CD4-positive, alpha-beta T cell (primary cell): Measurements from ENCODE around the gene GPS1. TPM values are rescaled to one million over a fixed set of nuclear protein-coding genes. Genes with fewer than 3 reads are reported as not detected.
A peak's percentile ranks its signal among the peaks of the same experiment; 100 is the strongest.

Experiments
- ATAC-seq: fragments of 200-7000 bp; cut with Tn5 transposase; one replicate; pipeline ENCODE4 v1.10.0; 2022; ENCODE audit warnings: mild to moderate bottlenecking; ENCODE audit not compliant: poor library complexity
- CTCF ChIA-PET: fragments of 350-600 bp; sonication (Branson Sonifier 250); formaldehyde crosslinking; loops from one replicate; lab custom pipeline; 2021; ENCODE audit warnings: antibody characterized with exemption, inconsistent platforms; lab: Charles Lee
- POLR2A ChIA-PET: fragments of 350-600 bp; sonication (Branson Sonifier 250); formaldehyde crosslinking; loops from one replicate; lab custom pipeline; 2021; ENCODE audit warnings: antibody characterized with exemption, inconsistent platforms; lab: Charles Lee
- DNase-seq, 14 experiments: peaks; one replicate each; pipeline ENCODE4 v3.0.0-alpha.2; 2013 to 2020; ENCODE audit warnings: mixed read lengths in 2 of 14
- H3K27ac ChIP-seq, 2 donors: one replicate each; pipeline versions ENCODE4 v1.5.1 to v1.7.0; 2013; ENCODE audit warnings: low read length in 2 of 2, low read depth in 1 of 2, mild to moderate bottlenecking in 1 of 2
- H3K27me3 ChIP-seq, 2 experiments: 1 replicate in 1 of 2; 2 replicates in 1 of 2; pipeline versions ENCODE4 v1.6.1 to v1.7.0; 2013; ENCODE audit warnings: low read length in 2 of 2, control low read depth in 1 of 2, mild to moderate bottlenecking in 1 of 2, moderate library complexity in 1 of 2; ENCODE audit not compliant: insufficient read depth in 2 of 2, control insufficient read depth in 1 of 2
- H3K36me3 ChIP-seq: one replicate; pipeline ENCODE4 v1.6.1; 2013; ENCODE audit warnings: low read length, control low read depth; ENCODE audit not compliant: insufficient read depth
- H3K4me1 ChIP-seq: one replicate; pipeline ENCODE4 v1.6.1; 2013; ENCODE audit warnings: low read length, control low read depth; ENCODE audit not compliant: insufficient read depth
- H3K4me3 ChIP-seq: one replicate; pipeline ENCODE4 v1.5.1; 2013; ENCODE audit warnings: mild to moderate bottlenecking, low read length, moderate library complexity
- H3K9me3 ChIP-seq, 2 experiments: 1 replicate in 1 of 2; 2 replicates in 1 of 2; pipeline versions ENCODE4 v1.6.1 to v1.7.0; 2013; ENCODE audit warnings: low read length in 2 of 2, mild to moderate bottlenecking in 2 of 2, control low read depth in 1 of 2, moderate library complexity in 1 of 2; ENCODE audit not compliant: control insufficient read depth in 1 of 2, insufficient read depth in 1 of 2
- H3K27ac Mint-ChIP-seq: one replicate; pipeline ENCODE4 v1.8.0; 2020; ENCODE audit warnings: mixed read lengths
- H3K27me3 Mint-ChIP-seq: one replicate; pipeline ENCODE4 v1.8.0; 2021; ENCODE audit warnings: mixed read lengths
- H3K36me3 Mint-ChIP-seq: one replicate; pipeline ENCODE4 v1.8.0; 2021; ENCODE audit warnings: low read depth, mixed read lengths
- H3K4me1 Mint-ChIP-seq: one replicate; pipeline ENCODE4 v1.8.0; 2021; ENCODE audit warnings: low read depth, mixed read lengths
- H3K4me3 Mint-ChIP-seq: one replicate; pipeline ENCODE4 v1.8.0; 2020; ENCODE audit warnings: mild to moderate bottlenecking, mixed read lengths
- H3K9me3 Mint-ChIP-seq: one replicate; pipeline ENCODE4 v1.8.0; 2020; ENCODE audit warnings: mixed read lengths
- CTCF ChIP-seq: fragments of 200-600 bp; IDR thresholded peaks from one replicate; pipeline ENCODE4 v1.8.0; 2022; ENCODE audit warnings: antibody characterized with exemption, mild to moderate bottlenecking
- intact Hi-C, 2 experiments: fragments of 100-400 bp; cut with DNase I in 1 of 2; cut with micrococcal nuclease in 1 of 2; formaldehyde crosslinking; loops; one replicate each; pipeline versions ENCODE4 v1.15.1 to v1.9.0; 2023 to 2025; cut with DNase I, micrococcal nuclease
- total RNA-seq, 174 experiments: library from RNA in 2 of 174; stranded (reverse) in 2 of 174; gene quantifications; one replicate each; pipeline ENCODE4 v1.2.3 and lab custom pipeline; 2021 to 2026

GPS1 gene
- total RNA-seq, 2 experiments from 2014 or later: 64.6 to 69.3 TPM

GRCh38 chr17:82100502-82101298 lies 49.0 kb downstream of the GPS1 start:
- TF ChIP-seq CTCF: no peak
- peaks cover 6% of the 10 kb centered on the region for H3K36me3 Mint-ChIP-seq
- Histone ChIP-seq H3K27me3 (no peaks in the 10 kb centered on the region), H3K27ac (no peak overlapping the region), H3K4me1 (peaks cover 41% of the 10 kb centered on the region), H3K9me3 (no peaks in the 10 kb centered on the region), H3K36me3 (peaks cover 7% of the 10 kb centered on the region), H3K4me3 (no peak overlapping the region)
- ChIA-PET CTCF (no interaction called here), POLR2A (interaction anchor here (0.7 kb wide), 1 partner anchor 26 kb away, joined by 3 read pairs; no protein-coding TSS in a partner anchor)
- no peaks in the 10 kb centered on the region for H3K27me3 Mint-ChIP-seq
- intact Hi-C loops: no loop called here
- peak overlapping the region; percentile 80 for H3K27ac Mint-ChIP-seq
- H3K4me1 Mint-ChIP-seq: peaks cover 8% of the 10 kb centered on the region
- DNase-seq (peak in 2 of 14 experiments; percentile 4 to 35), ATAC-seq (no peak)
- no peaks in the 10 kb centered on the region for H3K9me3 Mint-ChIP-seq
- peak overlapping the region; percentile 87 for H3K4me3 Mint-ChIP-seq

- ATAC-seq: no peak
- Histone ChIP-seq H3K27me3 (no peaks in the 10 kb centered on the region), H3K9me3 (no peaks in the 10 kb centered on the region), H3K4me1 (peaks cover 43% of the 10 kb centered on the region), H3K36me3 (peaks cover 5% of the 10 kb centered on the region), H3K27ac (no peak overlapping the region), H3K4me3 (no peak overlapping the region)
- Mint-ChIP-seq H3K27me3 (no peaks in the 10 kb centered on the region), H3K36me3 (peaks cover 10% of the 10 kb centered on the region), H3K27ac (peak overlapping the region; percentile 80), H3K4me3 (peak overlapping the region; percentile 63), H3K9me3 (no peaks in the 10 kb centered on the region), H3K4me1 (peaks cover 10% of the 10 kb centered on the region)
- DNase-seq: peak in 2 of 14 experiments; percentile 5 to 25
- CTCF ChIA-PET: no interaction called here
- intact Hi-C loops: no loop called here
- POLR2A ChIA-PET: interaction anchor here (1.4 kb wide), 1 partner anchor 25 kb away, joined by 5 read pairs; no protein-coding TSS in a partner anchor
- no peak for TF ChIP-seq CTCF
Measured at GRCh38 chr17:82101301-82101715, 49.6 kb downstream of the GPS1 start.

DNA sequence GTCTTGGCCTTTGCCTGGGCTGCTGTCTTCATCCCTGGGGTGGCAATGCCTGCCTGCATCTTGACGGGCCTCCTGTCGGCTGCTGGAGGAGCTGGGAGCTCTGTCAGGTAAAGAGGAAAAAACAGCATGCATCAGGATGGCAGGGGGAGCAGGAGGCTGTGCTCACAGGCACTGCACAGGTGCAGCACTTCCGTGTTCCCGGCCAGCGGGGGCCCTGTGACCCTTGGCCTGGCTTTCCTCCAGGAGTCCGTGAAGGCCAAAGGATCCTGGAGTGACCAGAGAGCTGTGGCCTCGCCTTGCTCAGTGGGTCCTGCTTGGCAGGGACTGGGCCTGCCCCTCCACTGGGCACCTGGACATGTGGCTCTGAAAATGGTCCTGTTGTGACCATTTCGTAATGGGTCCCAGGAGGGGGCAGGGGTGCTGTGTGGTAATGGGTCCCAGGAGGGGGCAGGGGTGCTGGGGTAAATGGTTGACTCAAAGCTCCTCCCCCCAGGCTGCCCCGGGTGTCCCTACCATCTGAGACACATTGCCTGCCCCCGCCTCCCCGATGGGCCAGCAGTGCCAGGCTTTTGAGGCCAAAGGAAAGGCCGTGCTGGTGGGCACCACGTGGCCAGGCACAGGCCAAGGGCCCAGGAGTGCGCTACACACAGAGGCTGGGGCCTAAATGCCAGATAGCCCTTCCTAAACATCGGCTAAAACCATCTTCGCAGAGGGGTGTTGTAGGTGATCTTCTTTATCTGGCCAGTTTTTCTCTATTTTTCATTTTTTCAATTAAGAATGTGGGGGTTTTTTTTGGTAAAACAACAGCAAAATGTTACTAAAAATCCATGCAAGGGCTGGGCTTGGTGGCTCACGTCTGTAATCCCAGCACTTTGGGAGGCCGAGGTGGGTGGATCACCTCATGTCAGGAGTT lies 50.3 kb downstream of the GPS1 start:
- Mint-ChIP-seq H3K27me3 (no peaks in the 10 kb centered on the region), H3K36me3 (peaks cover 10% of the 10 kb centered on the region), H3K9me3 (no peaks in the 10 kb centered on the region), H3K27ac (peak overlapping the region; percentile 80), H3K4me3 (peak overlapping the region; percentile 63), H3K4me1 (peaks cover 16% of the 10 kb centered on the region)
- Histone ChIP-seq H3K27ac (no peak overlapping the region), H3K27me3 (no peaks in the 10 kb centered on the region), H3K36me3 (peaks cover 5% of the 10 kb centered on the region), H3K4me1 (peaks cover 43% of the 10 kb centered on the region), H3K9me3 (no peaks in the 10 kb centered on the region), H3K4me3 (no peak overlapping the region)
- ATAC-seq (no peak), DNase-seq (peak in 1 of 14 experiments; percentile 5)
- ChIA-PET CTCF (no interaction called here), POLR2A (interaction anchor here (1.4 kb wide), 1 partner anchor 25 kb away, joined by 5 read pairs; no protein-coding TSS in a partner anchor)
- no peak for TF ChIP-seq CTCF
- intact Hi-C loops: no loop called here
